GM10847 (cell line): ENCODE results near the gene NRXN3.

Experiments used
- POLR2A ChIP-seq: IDR thresholded peaks from 2 replicates; pipeline ENCODE4 v1.6.1; 2011; ENCODE audit not compliant: insufficient read length; ENCODE audit errors: extremely low read depth

NRXN3 gene

GRCh38 chr14:78319406-78319805 is 149.2 kb downstream of the NRXN3 start:
- TF ChIP-seq POLR2A, result no peak

- no peak for TF ChIP-seq POLR2A
Observed at GRCh38 chr14:78319887-78320635, 149.9 kb downstream of the NRXN3 start.

GRCh38 chr14:78324353-78324752 is 154.2 kb downstream of the NRXN3 start:
- no peak for TF ChIP-seq POLR2A

- TF ChIP-seq POLR2A, result no peak
Observed at GRCh38 chr14:78325911-78326310, 155.7 kb downstream of the NRXN3 start.

- no peak for TF ChIP-seq POLR2A
Observed at GRCh38 chr14:78327426-78328221, 157.5 kb downstream of the NRXN3 start.

GRCh38 chr14:78329371-78329770 is 159.2 kb downstream of the NRXN3 start:
- no peak for TF ChIP-seq POLR2A

- TF ChIP-seq POLR2A, result no peak
Observed at GRCh38 chr14:78335531-78335930, 165.4 kb downstream of the NRXN3 start.

GRCh38 chr14:78340250-78340649 is 170.1 kb downstream of the NRXN3 start:
- TF ChIP-seq POLR2A, result no peak

- TF ChIP-seq POLR2A, result no peak
Observed at GRCh38 chr14:78341827-78342389, 171.7 kb downstream of the NRXN3 start.

GRCh38 chr14:78342879-78343278 is 172.7 kb downstream of the NRXN3 start:
- TF ChIP-seq POLR2A, result no peak

- no peak for TF ChIP-seq POLR2A
Observed at GRCh38 chr14:78344290-78344689, 174.1 kb downstream of the NRXN3 start.

- TF ChIP-seq POLR2A, result no peak
Observed at GRCh38 chr14:78345131-78345744, 175.1 kb downstream of the NRXN3 start.

GRCh38 chr14:78346747-78347146 is 176.6 kb downstream of the NRXN3 start:
- no peak for TF ChIP-seq POLR2A

- TF ChIP-seq POLR2A, result no peak
Observed at GRCh38 chr14:78355109-78355508, 184.9 kb downstream of the NRXN3 start.

- no peak for TF ChIP-seq POLR2A
Observed at GRCh38 chr14:78356391-78356790, 186.2 kb downstream of the NRXN3 start.

GRCh38 chr14:78358591-78358990 is 188.4 kb downstream of the NRXN3 start:
- TF ChIP-seq POLR2A, result no peak

- TF ChIP-seq POLR2A, result no peak
Observed at GRCh38 chr14:78359581-78359980, 189.4 kb downstream of the NRXN3 start.
